Omental fat pad (tissue), 4 donors: Measurements from ENCODE around the gene TTLL5. TPM values are rescaled to one million over a fixed set of nuclear protein-coding genes. Genes with fewer than 3 reads are reported as not detected.
A peak's percentile ranks its signal among the peaks of the same experiment; 100 is the strongest.

ENCODE experiments used
- ATAC-seq: fragments of 150-250 bp; one replicate; pipeline ENCODE4 v1.9.1; 2016; ENCODE audit warnings: mild to moderate bottlenecking, moderate library complexity; ENCODE audit not compliant: low FRiP score
- DNase-seq: peaks from one replicate; pipeline ENCODE4 v3.0.0-alpha.2; 2019; ENCODE audit warnings: low spot score
- total RNA-seq, 4 donors: library from RNA; depleted of rRNA; stranded (reverse); fragments of >200 nt; gene quantifications; one replicate each; pipeline ENCODE4 v1.1.0, GENCODE V29; 2016
- TF ChIP-seq, protein P1 (sequence below), 3 donors: fragments of 450-650 bp; IDR thresholded peaks; one replicate each; pipeline ENCODE4 v1.5.1; 2016 to 2017; ENCODE audit warnings: antibody characterized with exemption in 3 of 3, mild to moderate bottlenecking in 3 of 3, moderate library complexity in 2 of 3

TTLL5 gene
- total RNA-seq, 4 donors from 2014 or later: 17.3 to 28.2 (median 22.2) TPM

DNA sequence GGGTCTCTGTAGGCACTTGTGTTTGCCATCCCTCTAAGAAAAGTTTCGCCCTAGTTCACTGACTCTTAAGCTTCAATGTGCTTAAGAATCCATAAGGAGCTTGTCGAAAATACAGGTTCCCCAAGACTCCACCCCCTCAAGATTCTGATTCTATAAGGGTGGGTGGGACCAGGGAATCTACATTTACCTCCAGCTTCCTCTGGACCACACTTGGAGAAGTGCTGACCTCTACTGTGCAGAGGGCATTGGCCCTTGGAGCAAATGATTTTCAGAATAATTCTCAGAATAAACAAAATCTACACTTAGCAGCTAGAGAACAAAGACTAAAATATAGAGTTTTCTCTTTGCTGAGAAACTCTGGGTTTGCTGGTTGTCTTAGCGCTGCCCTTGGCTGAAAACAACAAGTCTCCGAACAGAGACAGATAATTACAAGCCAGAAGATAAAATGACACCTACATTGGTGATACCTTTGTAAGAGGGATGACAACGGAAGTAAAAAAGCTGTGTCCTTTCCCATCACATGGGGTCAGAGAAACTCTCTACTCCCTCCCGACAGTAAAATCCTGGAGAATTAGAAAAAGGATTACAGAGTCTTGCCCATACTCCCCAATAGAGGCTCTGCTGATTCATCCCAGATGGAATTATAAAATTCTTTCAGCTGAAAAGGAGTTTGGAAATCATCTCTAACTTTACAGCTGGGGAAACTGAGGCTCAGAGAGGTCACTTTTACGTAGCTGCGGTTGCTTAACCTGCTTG lies 316.0 kb downstream of the TTLL5 start:
- no peak for DNase-seq
- no peak for ATAC-seq
- TF ChIP-seq, protein P1, sequence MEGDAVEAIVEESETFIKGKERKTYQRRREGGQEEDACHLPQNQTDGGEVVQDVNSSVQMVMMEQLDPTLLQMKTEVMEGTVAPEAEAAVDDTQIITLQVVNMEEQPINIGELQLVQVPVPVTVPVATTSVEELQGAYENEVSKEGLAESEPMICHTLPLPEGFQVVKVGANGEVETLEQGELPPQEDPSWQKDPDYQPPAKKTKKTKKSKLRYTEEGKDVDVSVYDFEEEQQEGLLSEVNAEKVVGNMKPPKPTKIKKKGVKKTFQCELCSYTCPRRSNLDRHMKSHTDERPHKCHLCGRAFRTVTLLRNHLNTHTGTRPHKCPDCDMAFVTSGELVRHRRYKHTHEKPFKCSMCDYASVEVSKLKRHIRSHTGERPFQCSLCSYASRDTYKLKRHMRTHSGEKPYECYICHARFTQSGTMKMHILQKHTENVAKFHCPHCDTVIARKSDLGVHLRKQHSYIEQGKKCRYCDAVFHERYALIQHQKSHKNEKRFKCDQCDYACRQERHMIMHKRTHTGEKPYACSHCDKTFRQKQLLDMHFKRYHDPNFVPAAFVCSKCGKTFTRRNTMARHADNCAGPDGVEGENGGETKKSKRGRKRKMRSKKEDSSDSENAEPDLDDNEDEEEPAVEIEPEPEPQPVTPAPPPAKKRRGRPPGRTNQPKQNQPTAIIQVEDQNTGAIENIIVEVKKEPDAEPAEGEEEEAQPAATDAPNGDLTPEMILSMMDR (IDR thresholded peaks at IDR 0.05): no peak

DNA sequence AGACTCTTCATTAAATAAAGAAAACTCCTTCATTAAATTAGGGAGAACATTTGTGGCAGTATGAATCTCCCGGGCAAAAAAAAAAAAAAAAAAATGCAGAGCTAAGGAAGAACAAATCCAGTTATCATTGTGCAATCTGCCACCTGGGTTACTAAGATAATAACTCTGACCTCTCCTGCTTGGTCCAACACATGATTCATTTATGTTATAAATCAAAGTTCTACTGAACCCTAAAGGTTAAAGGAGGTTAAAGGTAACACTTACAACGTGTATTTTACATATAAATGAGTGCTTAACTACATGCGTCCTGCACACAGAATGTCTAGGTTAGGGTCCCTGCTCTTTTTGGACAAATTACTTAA lies 316.5 kb downstream of the TTLL5 start:
- DNase-seq (no peak), ATAC-seq (no peak)
- TF ChIP-seq, protein P1 (IDR thresholded peaks at IDR 0.05): no peak

DNA sequence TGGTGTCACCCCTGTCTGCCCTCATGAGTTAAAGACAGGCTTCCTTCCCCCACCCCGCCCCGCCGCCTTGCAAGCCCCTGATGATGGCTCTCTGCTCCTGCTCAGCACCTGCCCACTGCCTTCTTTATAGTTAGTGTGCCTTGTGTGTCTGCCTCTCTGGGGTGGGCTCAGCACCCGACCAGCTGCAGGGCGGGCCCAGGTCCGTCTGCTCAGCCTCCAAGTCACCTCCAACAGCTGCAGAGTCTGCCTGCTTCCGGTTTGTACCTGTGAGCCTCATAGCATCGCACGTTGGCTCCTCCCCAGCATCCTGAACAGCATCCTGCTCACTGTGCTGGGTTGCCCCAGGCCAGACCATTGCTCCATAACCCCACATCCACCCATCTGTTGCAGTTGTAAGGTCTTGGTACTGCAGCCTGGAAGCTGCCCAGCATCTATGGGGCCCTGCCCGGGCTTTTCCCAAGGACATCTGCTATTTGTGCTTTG lies 317.2 kb downstream of the TTLL5 start:
- no peak for ATAC-seq
- TF ChIP-seq, protein P1 (IDR thresholded peaks at IDR 0.05): no peak
- no peak for DNase-seq

DNA sequence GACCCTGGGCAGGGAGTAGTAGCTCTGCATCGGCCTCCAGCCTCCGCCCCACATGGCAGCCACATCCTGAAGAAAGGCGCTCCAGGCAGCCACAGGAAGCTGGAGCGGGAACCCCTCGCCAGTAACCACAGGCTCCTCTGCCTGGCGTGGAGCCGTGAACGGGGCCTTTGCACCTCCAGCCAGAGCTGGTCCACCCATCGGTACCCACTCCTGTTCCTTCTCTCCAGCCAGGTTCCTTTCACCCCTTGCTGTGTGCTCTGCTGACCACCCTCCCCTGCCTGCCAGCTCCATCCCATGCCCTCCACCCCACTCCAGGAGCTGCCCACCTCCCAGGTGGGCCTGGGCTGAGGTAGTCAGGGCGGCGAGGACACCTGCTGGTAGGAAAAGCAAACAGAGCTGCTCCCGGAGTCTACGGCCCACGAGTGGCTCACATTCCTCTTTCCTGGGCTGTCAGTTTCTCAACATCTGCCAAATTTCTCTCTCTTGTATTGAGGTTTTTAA lies 318.1 kb downstream of the TTLL5 start:
- ATAC-seq (no peak), DNase-seq (no peak)
- TF ChIP-seq, protein P1 (IDR thresholded peaks at IDR 0.05): no peak

DNA sequence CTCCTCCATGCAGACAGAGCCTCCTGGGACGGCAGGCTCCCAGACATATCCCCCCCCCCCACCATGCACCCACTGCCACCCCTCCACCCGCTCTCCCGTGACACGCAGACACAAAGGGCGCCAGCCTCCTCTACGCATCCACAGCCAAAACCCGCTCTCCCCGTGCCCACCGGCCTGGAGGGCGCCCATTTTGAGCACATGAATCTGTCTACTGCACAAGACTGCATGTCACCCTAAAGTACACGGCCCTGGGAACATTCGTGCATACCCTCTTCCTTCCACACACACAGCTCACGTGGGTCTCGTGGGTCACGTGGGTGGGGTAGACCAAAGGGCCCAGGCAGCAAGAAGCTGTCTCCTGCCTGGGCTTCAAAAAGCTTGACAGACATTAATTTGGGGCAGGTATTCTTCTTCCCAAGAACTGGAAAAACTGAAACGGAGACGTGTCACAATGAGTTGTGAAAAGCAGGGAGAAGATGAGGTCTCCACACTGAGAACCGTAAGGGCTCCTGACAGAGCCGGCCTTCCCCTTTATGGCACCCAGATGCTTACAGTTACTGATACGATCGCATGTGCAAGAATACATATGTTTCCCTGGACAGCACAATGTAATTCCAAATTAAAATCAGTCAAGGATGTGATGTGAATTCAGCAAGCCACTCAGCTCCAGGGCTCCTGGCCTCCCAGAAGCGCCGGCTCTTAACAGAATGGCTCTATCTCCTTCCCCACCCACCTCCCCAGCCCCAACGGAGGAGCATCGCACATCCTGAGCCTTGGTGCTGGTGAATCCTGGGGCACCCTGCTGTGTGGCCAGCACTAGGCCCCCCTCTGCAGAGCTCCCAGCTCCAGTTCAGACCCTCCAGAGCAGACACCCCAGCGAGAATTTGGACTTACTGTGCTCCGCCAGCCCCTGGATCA lies 318.9 kb downstream of the TTLL5 start:
- ATAC-seq (no peak), DNase-seq (peak; percentile 42)
- TF ChIP-seq, protein P1 (IDR thresholded peaks at IDR 0.05): no peak

DNA sequence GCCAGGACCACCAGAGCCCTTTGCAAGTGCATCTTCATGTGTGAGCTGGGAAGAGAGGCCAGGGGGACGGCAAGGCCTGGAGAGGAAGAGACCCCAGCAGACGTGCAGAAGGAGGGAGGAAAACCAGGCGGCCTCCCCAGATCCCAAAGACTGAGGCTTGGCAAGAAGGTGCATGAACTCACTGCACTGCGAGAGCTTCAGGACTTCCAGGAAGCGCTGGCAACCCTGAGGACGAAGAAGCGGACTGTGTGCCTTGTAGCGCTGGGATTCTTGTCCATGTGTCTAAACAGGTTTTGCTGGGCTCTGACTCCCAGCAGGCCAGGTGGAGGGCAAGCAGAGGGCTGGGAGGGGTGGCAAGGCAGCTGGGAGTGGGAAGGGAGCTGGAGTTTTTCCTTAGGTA lies 319.8 kb downstream of the TTLL5 start:
- no peak for ATAC-seq
- TF ChIP-seq, protein P1 (IDR thresholded peaks at IDR 0.05): no peak
- DNase-seq: no peak
